HEK293T (cell line): ENCODE measurements around the gene ZDHHC11.

Experiments
- HDGF ChIP-seq: fragments of 450-650 bp; IDR thresholded peaks from 2 replicates; pipeline ENCODE4 v1.6.1; 2017; ENCODE audit warnings: antibody characterized with exemption, borderline replicate concordance
- L3MBTL2 ChIP-seq: fragments of 450-650 bp; conservative IDR thresholded peaks from 2 replicates; pipeline ENCODE4 v1.6.1; 2016; ENCODE audit warnings: mild to moderate bottlenecking
- LEF1 ChIP-seq: fragments of 450-650 bp; IDR thresholded peaks from 2 replicates; pipeline ENCODE4 v1.6.1; 2017; ENCODE audit warnings: mild to moderate bottlenecking, borderline replicate concordance
- ZNF384 ChIP-seq: fragments of 450-650 bp; IDR thresholded peaks from 2 replicates; pipeline ENCODE4 v1.6.1; 2016

DNA sequence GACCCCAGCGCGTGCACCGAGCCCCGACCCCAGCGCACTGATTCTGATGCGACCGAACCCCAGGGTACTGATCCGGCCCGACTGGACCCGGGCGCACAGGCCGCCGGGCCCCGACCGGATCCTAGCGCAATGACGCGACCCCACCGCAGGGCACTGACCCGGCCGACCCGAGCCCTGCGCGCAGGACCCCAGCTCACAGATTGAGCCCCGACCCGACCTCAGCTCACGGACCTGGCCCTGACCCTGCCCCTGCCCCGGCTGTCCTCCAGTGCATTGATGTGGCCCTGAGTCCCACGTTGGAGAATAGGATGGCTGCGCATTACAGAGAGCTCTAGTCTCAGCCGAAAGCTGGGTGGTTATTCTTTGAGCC, 42.3 kb upstream of the ZDHHC11 start:
- no peak for TF ChIP-seq LEF1
- no peak for TF ChIP-seq ZNF384
- no peak for TF ChIP-seq L3MBTL2
- no peak for TF ChIP-seq HDGF
